Measurements from ENCODE around the gene CITED2.

Gene CITED2

DNA sequence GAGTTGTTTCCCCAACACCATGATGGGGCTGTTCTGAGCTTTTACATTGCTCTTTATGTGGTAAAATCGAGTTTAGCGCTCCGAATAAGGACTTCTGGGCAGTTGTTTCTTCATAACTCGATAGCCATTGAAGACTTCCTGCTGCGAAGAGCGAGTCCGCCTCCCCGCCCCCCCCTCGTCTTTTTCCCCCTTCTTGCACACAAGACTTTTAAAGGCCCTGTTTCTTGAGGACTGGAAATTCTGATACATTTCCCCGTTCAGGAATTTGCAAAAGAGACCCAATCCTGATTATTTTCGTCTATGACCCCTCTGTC, 1.5 kb upstream of the CITED2 start:
- Histone ChIP-seq H3K9me3 (replicated peaks in 1 of 11) (0 out of 22 replicates have a peak, but pooled peaks cover 0 to 4% (median 0%) of the 10 kb centered on the region in 11 experiments), H3K27ac (peak overlapping the region; percentile 93 to 97 (median 95)), H3K4me2 (peak overlapping the region; percentile 81 to 95 (median 89)), H4K20me1 (peaks cover 15 to 32% (median 29%) of the 10 kb centered on the region in 11 experiments; a peak in 18 of 22 replicates), H3K4me1 (peaks cover 22 to 25% (median 24%) of the 10 kb centered on the region in 10 experiments), H3K4me3 (peak overlapping the region; percentile 78 to 98 (median 88)), H3K36me3 (peaks cover 0 to 24% (median 7%) of the 10 kb centered on the region in 11 experiments; a peak in 9 of 22 replicates), H3K9ac (peak overlapping the region; percentile 90 to 97 (median 94)), H3K27me3 (no peaks in the 10 kb centered on the region)
- no peak for TF ChIP-seq Cebpa-rat (IDR thresholded peaks at IDR 0.05)

GRCh38 chr6:139375226-139376016, 973 bp upstream of the CITED2 start:
- peaks cover 15 to 37% (median 31%) of the 10 kb centered on the region in 11 experiments; a peak in 18 of 22 replicates for H4K20me1 ChIP-seq
- H3K4me3 ChIP-seq = peak overlapping the region; percentile 78 to 98 (median 88)
- peaks cover 0 to 24% (median 7%) of the 10 kb centered on the region in 11 experiments; a peak in 9 of 22 replicates for H3K36me3 ChIP-seq
- no peak for TF ChIP-seq Cebpa-rat (IDR thresholded peaks at IDR 0.05)
- H3K9me3 ChIP-seq (replicated peaks in 1 of 11) = 0 out of 22 replicates have a peak, but pooled peaks cover 0 to 2% (median 0%) of the 10 kb centered on the region in 11 experiments
- peak overlapping the region; percentile 93 to 97 (median 95) for H3K27ac ChIP-seq
- no peaks in the 10 kb centered on the region for H3K27me3 ChIP-seq
- H3K4me2 ChIP-seq = peak overlapping the region; percentile 81 to 95 (median 89)
- H3K4me1 ChIP-seq = peaks cover 27 to 31% (median 29%) of the 10 kb centered on the region in 10 experiments
- peak overlapping the region; percentile 90 to 97 (median 94) for H3K9ac ChIP-seq

GRCh38 chr6:139373928-139374356, 506 bp downstream of the CITED2 start:
- no peak for TF ChIP-seq Cebpa-rat (IDR thresholded peaks at IDR 0.05)
- Histone ChIP-seq H4K20me1 (peaks cover 15 to 37% (median 31%) of the 10 kb centered on the region in 11 experiments; a peak in 18 of 22 replicates), H3K27ac (peak overlapping the region; percentile 93 to 97 (median 95)), H3K27me3 (no peaks in the 10 kb centered on the region), H3K4me2 (peak overlapping the region; percentile 81 to 95 (median 89)), H3K36me3 (peaks cover 0 to 24% (median 7%) of the 10 kb centered on the region in 11 experiments; a peak in 9 of 22 replicates), H3K4me1 (peaks cover 33 to 45% (median 42%) of the 10 kb centered on the region in 10 experiments), H3K9ac (peak overlapping the region; percentile 90 to 97 (median 94)), H3K4me3 (peak overlapping the region; percentile 78 to 98 (median 88)), H3K9me3 (replicated peaks in 1 of 11) (no peaks in the 10 kb centered on the region)

GRCh38 chr6:139373154-139373927, 1.1 kb downstream of the CITED2 start:
- Histone ChIP-seq H3K9ac (peak overlapping the region; percentile 90 to 97 (median 94)), H3K4me1 (peaks cover 36 to 51% (median 48%) of the 10 kb centered on the region in 10 experiments), H3K9me3 (replicated peaks in 1 of 11) (no peaks in the 10 kb centered on the region), H3K4me3 (peak overlapping the region; percentile 78 to 98 (median 88)), H3K36me3 (peaks cover 0 to 24% (median 7%) of the 10 kb centered on the region in 11 experiments; a peak in 9 of 22 replicates), H3K27me3 (no peaks in the 10 kb centered on the region), H3K4me2 (peak overlapping the region; percentile 81 to 95 (median 89)), H4K20me1 (peaks cover 15 to 37% (median 31%) of the 10 kb centered on the region in 11 experiments; a peak in 18 of 22 replicates), H3K27ac (peak overlapping the region; percentile 93 to 97 (median 95))
- TF ChIP-seq Cebpa-rat (IDR thresholded peaks at IDR 0.05) = no peak

DNA sequence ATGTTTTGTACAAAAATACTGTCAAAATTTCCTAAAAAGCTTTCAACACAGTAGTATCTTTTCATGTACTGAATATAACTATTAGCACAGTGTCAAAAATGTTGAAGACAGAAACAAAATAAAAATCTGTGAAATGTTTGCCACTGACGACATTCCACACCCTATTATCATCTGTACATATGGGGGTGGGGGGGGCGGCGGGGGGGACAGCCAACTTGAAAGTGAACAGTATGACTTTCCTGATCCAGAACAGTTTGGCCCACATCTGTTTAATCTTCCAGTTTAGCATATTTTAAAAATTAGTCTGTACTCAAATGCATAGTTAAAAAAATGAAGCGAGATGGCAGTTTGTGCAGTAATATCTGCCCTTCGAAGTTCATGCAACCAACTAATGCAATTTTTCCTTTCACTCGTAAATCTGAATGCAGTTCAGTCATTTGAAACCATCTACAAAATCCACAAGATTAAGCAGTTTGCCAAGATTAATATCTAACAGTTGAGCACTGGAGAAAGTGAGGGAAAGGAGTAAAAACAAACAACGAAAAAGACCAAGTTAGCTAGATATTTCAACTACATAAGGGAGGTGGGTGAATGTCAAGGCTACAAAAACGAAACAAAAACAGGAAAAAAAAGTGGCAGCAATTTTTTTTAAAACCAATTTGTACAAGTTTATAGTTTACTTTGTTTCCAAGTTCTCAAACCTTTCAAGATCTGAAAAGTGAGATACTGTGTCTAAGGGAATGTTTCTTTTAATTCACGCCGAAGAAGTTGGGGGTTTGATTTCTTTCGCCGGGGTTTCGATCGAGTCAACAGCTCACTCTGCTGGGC, 1.9 kb downstream of the CITED2 start:
- TF ChIP-seq Cebpa-rat (IDR thresholded peaks at IDR 0.05) = no peak
- H3K4me3 ChIP-seq = peak overlapping the region; percentile 78 to 98 (median 88)
- peaks cover 44 to 59% (median 56%) of the 10 kb centered on the region in 10 experiments for H3K4me1 ChIP-seq
- H3K36me3 ChIP-seq = peaks cover 0 to 24% (median 7%) of the 10 kb centered on the region in 11 experiments; a peak in 9 of 22 replicates
- H3K9me3 ChIP-seq (replicated peaks in 1 of 11) = no peaks in the 10 kb centered on the region
- peak overlapping the region; percentile 90 to 97 (median 94) for H3K9ac ChIP-seq
- peaks cover 15 to 37% (median 31%) of the 10 kb centered on the region in 11 experiments; a peak in 18 of 22 replicates for H4K20me1 ChIP-seq
- H3K4me2 ChIP-seq = peak overlapping the region; percentile 83 to 95 (median 89)
- H3K27ac ChIP-seq = peak overlapping the region; percentile 93 to 97 (median 95)
- no peaks in the 10 kb centered on the region for H3K27me3 ChIP-seq

GRCh38 chr6:139371421-139372203, 2.8 kb downstream of the CITED2 start:
- Histone ChIP-seq H3K27ac (peak overlapping the region in 3 of 11 experiments; percentile 8 to 26 (median 22); a peak in 3 of 22 replicates), H3K9ac (peak overlapping the region; percentile 34 to 96 (median 65)), H3K4me1 (peaks cover 43 to 58% (median 55%) of the 10 kb centered on the region in 10 experiments), H3K27me3 (no peaks in the 10 kb centered on the region), H3K4me2 (peak overlapping the region; percentile 71 to 95 (median 84)), H4K20me1 (peaks cover 15 to 37% (median 31%) of the 10 kb centered on the region in 11 experiments; a peak in 18 of 22 replicates), H3K4me3 (peak overlapping the region; percentile 49 to 98 (median 88)), H3K9me3 (replicated peaks in 1 of 11) (no peaks in the 10 kb centered on the region), H3K36me3 (peaks cover 0 to 24% (median 7%) of the 10 kb centered on the region in 11 experiments; a peak in 9 of 22 replicates)
- TF ChIP-seq Cebpa-rat (IDR thresholded peaks at IDR 0.05) = no peak

- peak overlapping the region in 6 of 11 experiments; percentile 60 to 96 (median 66); a peak in 7 of 22 replicates for H3K9ac ChIP-seq
- TF ChIP-seq Cebpa-rat (IDR thresholded peaks at IDR 0.05) = no peak
- H3K27ac ChIP-seq = no peak overlapping the region
- H4K20me1 ChIP-seq = peaks cover 15 to 37% (median 31%) of the 10 kb centered on the region in 11 experiments; a peak in 18 of 22 replicates
- H3K27me3 ChIP-seq = no peaks in the 10 kb centered on the region
- peaks cover 0 to 24% (median 7%) of the 10 kb centered on the region in 11 experiments; a peak in 9 of 22 replicates for H3K36me3 ChIP-seq
- H3K4me3 ChIP-seq = peak overlapping the region in 5 of 10 experiments; percentile 84 to 96 (median 89); a peak in 6 of 20 replicates
- H3K4me1 ChIP-seq = peaks cover 37 to 51% (median 49%) of the 10 kb centered on the region in 10 experiments
- H3K9me3 ChIP-seq (replicated peaks in 1 of 11) = no peaks in the 10 kb centered on the region
- peak overlapping the region; percentile 71 to 95 (median 84); a peak in 19 of 22 replicates for H3K4me2 ChIP-seq
Measured at GRCh38 chr6:139370999-139371345, 3.5 kb downstream of the CITED2 start.

Data from BLaER1 treated with 17β-estradiol and CSF1 and Interleukin-3, amounts not matched to agents 10 nM and 100 nM (cell line).